Activated CD4-positive, alpha-beta T cell treated with anti-CD3 and anti-CD28 coated beads for 36 hours (primary cell): ENCODE measurements around the gene PCED1B. TPM values are rescaled to one million over a fixed set of nuclear protein-coding genes. Genes with fewer than 3 reads are reported as not detected.
A peak's percentile ranks its signal among the peaks of the same experiment; 100 is the strongest.

Experiments used
- ATAC-seq: fragments of 200-7000 bp; cut with Tn5 transposase; one replicate; pipeline ENCODE4 v1.10.0; 2021; ENCODE audit warnings: mild to moderate bottlenecking, moderate library complexity
- CTCF ChIA-PET: fragments of 350-600 bp; sonication (Branson Sonifier 250); formaldehyde crosslinking; loops from one replicate; lab custom pipeline; 2021; ENCODE audit warnings: antibody characterized with exemption; lab: Charles Lee
- POLR2A ChIA-PET: fragments of 350-600 bp; sonication (Branson Sonifier 250); formaldehyde crosslinking; loops from one replicate; lab custom pipeline; 2021; ENCODE audit warnings: antibody characterized with exemption, inconsistent platforms; lab: Charles Lee
- DNase-seq: peaks from one replicate; pipeline ENCODE4 v3.0.0-alpha.2; 2020
- H3K27ac Mint-ChIP-seq: one replicate; pipeline ENCODE4 v1.8.0; 2021; ENCODE audit warnings: mixed read lengths
- H3K27me3 Mint-ChIP-seq: one replicate; pipeline ENCODE4 v1.8.0; 2021; ENCODE audit warnings: mixed read lengths
- H3K36me3 Mint-ChIP-seq: one replicate; pipeline ENCODE4 v1.8.0; 2021; ENCODE audit warnings: low read depth, mixed read lengths
- H3K4me1 Mint-ChIP-seq: one replicate; pipeline ENCODE4 v1.8.0; 2021; ENCODE audit warnings: mixed read lengths
- H3K4me3 Mint-ChIP-seq: one replicate; pipeline ENCODE4 v1.8.0; 2021; ENCODE audit warnings: mild to moderate bottlenecking, moderate library complexity, mixed read lengths
- H3K9me3 Mint-ChIP-seq: one replicate; pipeline ENCODE4 v1.8.0; 2021; ENCODE audit warnings: low read depth, mixed read lengths
- intact Hi-C, 2 experiments: fragments of 100-400 bp; cut with DNase I in 1 of 2; cut with micrococcal nuclease in 1 of 2; formaldehyde crosslinking; loops; one replicate each; pipeline versions ENCODE4 v1.14.2 to v1.15.1; 2022 to 2024; cut with DNase I, micrococcal nuclease
- total RNA-seq, 2 experiments: library from RNA; stranded (reverse); gene quantifications; one replicate each; pipeline ENCODE4 v1.2.3, GENCODE V29; 2021

PCED1B gene
- 10 to 100 TPM; 76.3 to 82.3 TPM for total RNA-seq

GRCh38 chr12:47079468-47079980, at the start of gene PCED1B, which contains the start of gene AMIGO2:
TSS of gene PCED1B (plus strand) at chr12:47079621. CDS start at chr12:47235064, 155,443 bp downstream.
TSS of gene AMIGO2 (minus strand) at chr12:47079959. CDS start at chr12:47079002, 957 bp downstream.
- Mint-ChIP-seq H3K4me3 (peak within 1 kb of the TSS; percentile 96), H3K27me3 (no peaks in the 10 kb centered on the region), H3K36me3 (peaks cover 40% of the 10 kb centered on the region), H3K9me3 (no peaks in the 10 kb centered on the region), H3K4me1 (peaks cover 73% of the 10 kb centered on the region), H3K27ac (peak within 1 kb of the TSS; percentile 96)
- CTCF ChIA-PET, result interaction anchor here (0.6 to 6.0 kb wide), 11 partner anchors 10 to 318 kb away, joined by 3 to 34 read pairs (median 3); no protein-coding TSS in a partner anchor
- POLR2A ChIA-PET, result interaction anchor here (0.7 to 1.8 kb wide), 5 partner anchors 10 to 139 kb away, joined by 3 to 10 read pairs (median 6); no protein-coding TSS in a partner anchor
- DNase-seq, result peak; percentile 85
- ATAC-seq, result peak; percentile 59
- intact Hi-C loops, result loop anchor here (1.0 to 2.0 kb wide), 5 partner anchors 47 to 227 kb away; no protein-coding TSS in a partner anchor

- ChIA-PET POLR2A (no interaction called here), CTCF (interaction anchor here (0.6 to 0.7 kb wide), 2 partner anchors 368 to 742 kb away, joined by 3 to 4 read pairs; no protein-coding TSS in a partner anchor)
- intact Hi-C loops, result loop anchor here (5.0 to 10.0 kb wide), 6 partner anchors 42 to 745 kb away; partner anchors contain the start of gene SLC48A1 (in 1 of the 2)
- no peaks in the 10 kb centered on the region for H3K9me3 Mint-ChIP-seq
- no peak for ATAC-seq
- H3K4me1 Mint-ChIP-seq, result peaks cover 32% of the 10 kb centered on the region
- H3K27ac Mint-ChIP-seq, result no peak overlapping the region
- H3K36me3 Mint-ChIP-seq, result no peaks in the 10 kb centered on the region
- peaks cover 3% of the 10 kb centered on the region for H3K27me3 Mint-ChIP-seq
- no peak overlapping the region for H3K4me3 Mint-ChIP-seq
- DNase-seq, result no peak
Observed at GRCh38 chr12:47029903-47030302, 49.5 kb upstream of the PCED1B start.

GRCh38 chr12:47032644-47033043, 46.8 kb upstream of the PCED1B start:
- H3K27ac Mint-ChIP-seq, result peak overlapping the region; percentile 35
- ChIA-PET CTCF (interaction anchor here (0.6 to 3.8 kb wide), 62 partner anchors 9 to 1167 kb away, joined by 3 to 47 read pairs (median 4); partner anchors contain the start of gene PCED1B), POLR2A (interaction anchor here (0.5 to 1.1 kb wide), 4 partner anchors 46 to 1072 kb away, joined by 3 to 4 read pairs (median 3); no protein-coding TSS in a partner anchor)
- no peaks in the 10 kb centered on the region for H3K27me3 Mint-ChIP-seq
- intact Hi-C loops, result loop anchor here (1.0 to 10.0 kb wide), 14 partner anchors 38 to 742 kb away; partner anchors contain the start of genes AMIGO2 (in 1 of the 2), PCED1B (in 1 of the 2) and SLC48A1 (in 1 of the 2)
- peak; percentile 81 for ATAC-seq
- no peak for DNase-seq
- H3K4me1 Mint-ChIP-seq, result peaks cover 40% of the 10 kb centered on the region
- H3K9me3 Mint-ChIP-seq, result no peaks in the 10 kb centered on the region
- H3K4me3 Mint-ChIP-seq, result no peak overlapping the region
- H3K36me3 Mint-ChIP-seq, result no peaks in the 10 kb centered on the region

GRCh38 chr12:47033081-47033480, 46.3 kb upstream of the PCED1B start:
- H3K9me3 Mint-ChIP-seq, result no peaks in the 10 kb centered on the region
- no peaks in the 10 kb centered on the region for H3K36me3 Mint-ChIP-seq
- ChIA-PET CTCF (interaction anchor here (0.7 to 3.8 kb wide), 52 partner anchors 9 to 1167 kb away, joined by 3 to 47 read pairs (median 4); partner anchors contain the start of gene PCED1B), POLR2A (interaction anchor here (0.5 to 1.1 kb wide), 3 partner anchors 45 to 364 kb away, joined by 3 to 4 read pairs (median 3); no protein-coding TSS in a partner anchor)
- H3K4me1 Mint-ChIP-seq, result peaks cover 40% of the 10 kb centered on the region
- no peaks in the 10 kb centered on the region for H3K27me3 Mint-ChIP-seq
- DNase-seq, result no peak
- ATAC-seq, result peak; percentile 57
- intact Hi-C loops, result loop anchor here (2.0 to 10.0 kb wide), 10 partner anchors 38 to 742 kb away; partner anchors contain the start of genes AMIGO2 (in 1 of the 2), PCED1B (in 1 of the 2) and SLC48A1 (in 1 of the 2)
- H3K27ac Mint-ChIP-seq, result peak overlapping the region; percentile 35
- H3K4me3 Mint-ChIP-seq, result no peak overlapping the region

- Mint-ChIP-seq H3K4me3 (no peak overlapping the region), H3K27ac (peak overlapping the region; percentile 29), H3K4me1 (peaks cover 45% of the 10 kb centered on the region), H3K9me3 (no peaks in the 10 kb centered on the region), H3K36me3 (no peaks in the 10 kb centered on the region), H3K27me3 (no peaks in the 10 kb centered on the region)
- ChIA-PET CTCF (interaction anchor here (0.6 to 3.8 kb wide), 20 partner anchors 8 to 827 kb away, joined by 3 to 47 read pairs (median 10); no protein-coding TSS in a partner anchor), POLR2A (no interaction called here)
- intact Hi-C loops, result loop anchor here (2.0 to 10.0 kb wide), 10 partner anchors 37 to 741 kb away; partner anchors contain the start of genes AMIGO2 (in 1 of the 2), PCED1B (in 1 of the 2) and SLC48A1 (in 1 of the 2)
- ATAC-seq (peak; percentile 16), DNase-seq (no peak)
Observed at GRCh38 chr12:47033789-47034555, 45.4 kb upstream of the PCED1B start.

GRCh38 chr12:47034661-47035060, 44.8 kb upstream of the PCED1B start:
- no peak for ATAC-seq
- CTCF ChIA-PET, result interaction anchor here (0.6 to 3.8 kb wide), 5 partner anchors 32 to 828 kb away, joined by 3 to 43 read pairs (median 3); no protein-coding TSS in a partner anchor
- no peak for DNase-seq
- Mint-ChIP-seq H3K4me1 (peaks cover 41% of the 10 kb centered on the region), H3K36me3 (no peaks in the 10 kb centered on the region), H3K4me3 (no peak overlapping the region), H3K27me3 (no peaks in the 10 kb centered on the region), H3K27ac (no peak overlapping the region), H3K9me3 (no peaks in the 10 kb centered on the region)
- POLR2A ChIA-PET, result no interaction called here
- intact Hi-C loops, result loop anchor here (5.0 to 10.0 kb wide), 6 partner anchors 38 to 740 kb away; partner anchors contain the start of gene SLC48A1 (in 1 of the 2)

GRCh38 chr12:47035484-47035883, 43.9 kb upstream of the PCED1B start:
- DNase-seq (no peak), ATAC-seq (no peak)
- POLR2A ChIA-PET, result no interaction called here
- intact Hi-C loops, result loop anchor here (10.0 kb wide), 2 partner anchors 619 to 739 kb away; partner anchors contain the start of gene SLC48A1 (in 1 of the 2)
- Mint-ChIP-seq H3K36me3 (no peaks in the 10 kb centered on the region), H3K4me1 (peaks cover 39% of the 10 kb centered on the region), H3K27me3 (no peaks in the 10 kb centered on the region), H3K4me3 (no peak overlapping the region), H3K9me3 (no peaks in the 10 kb centered on the region), H3K27ac (no peak overlapping the region)
- CTCF ChIA-PET, result interaction anchor here (1.2 to 1.6 kb wide), 2 partner anchors 14 to 651 kb away, joined by 4 to 5 read pairs; no protein-coding TSS in a partner anchor

GRCh38 chr12:47038270-47038748, 41.1 kb upstream of the PCED1B start:
- H3K36me3 Mint-ChIP-seq, result no peaks in the 10 kb centered on the region
- ATAC-seq (no peak), DNase-seq (no peak)
- H3K4me3 Mint-ChIP-seq, result no peak overlapping the region
- H3K9me3 Mint-ChIP-seq, result no peaks in the 10 kb centered on the region
- POLR2A ChIA-PET, result no interaction called here
- no peak overlapping the region for H3K27ac Mint-ChIP-seq
- H3K4me1 Mint-ChIP-seq, result peaks cover 27% of the 10 kb centered on the region
- no peaks in the 10 kb centered on the region for H3K27me3 Mint-ChIP-seq
- CTCF ChIA-PET, result interaction anchor here (1.6 to 1.7 kb wide), 2 partner anchors 16 to 87 kb away, joined by 3 to 4 read pairs; no protein-coding TSS in a partner anchor
- intact Hi-C loops, result loop anchor here (10.0 kb wide), 2 partner anchors 616 to 736 kb away; partner anchors contain the start of gene SLC48A1 (in 1 of the 2)

GRCh38 chr12:47039079-47039478, 40.3 kb upstream of the PCED1B start:
- intact Hi-C loops, result loop anchor here (10.0 kb wide), 2 partner anchors 616 to 736 kb away; partner anchors contain the start of gene SLC48A1 (in 1 of the 2)
- H3K4me1 Mint-ChIP-seq, result peaks cover 20% of the 10 kb centered on the region
- no peaks in the 10 kb centered on the region for H3K36me3 Mint-ChIP-seq
- POLR2A ChIA-PET, result no interaction called here
- H3K4me3 Mint-ChIP-seq, result no peak overlapping the region
- no peaks in the 10 kb centered on the region for H3K9me3 Mint-ChIP-seq
- no peaks in the 10 kb centered on the region for H3K27me3 Mint-ChIP-seq
- no peak overlapping the region for H3K27ac Mint-ChIP-seq
- DNase-seq (no peak), ATAC-seq (no peak)
- CTCF ChIA-PET, result interaction anchor here (0.7 to 1.6 kb wide), 2 partner anchors 17 to 41 kb away, joined by 3 to 4 read pairs; partner anchors contain the start of gene AMIGO2

GRCh38 chr12:47039756-47040155, 39.7 kb upstream of the PCED1B start:
- H3K9me3 Mint-ChIP-seq, result no peaks in the 10 kb centered on the region
- intact Hi-C loops, result loop anchor here (10.0 kb wide), 2 partner anchors 615 to 735 kb away; partner anchors contain the start of gene SLC48A1 (in 1 of the 2)
- no peak overlapping the region for H3K27ac Mint-ChIP-seq
- no peak for ATAC-seq
- no peak for DNase-seq
- H3K27me3 Mint-ChIP-seq, result no peaks in the 10 kb centered on the region
- H3K4me3 Mint-ChIP-seq, result no peak overlapping the region
- CTCF ChIA-PET, result interaction anchor here (0.9 kb wide), 1 partner anchor 32 kb away, joined by 3 read pairs; no protein-coding TSS in a partner anchor
- H3K4me1 Mint-ChIP-seq, result peaks cover 14% of the 10 kb centered on the region
- no peaks in the 10 kb centered on the region for H3K36me3 Mint-ChIP-seq
- POLR2A ChIA-PET, result no interaction called here
